ENCODE measurements around the gene PRSS38.
"Not testable (repeated sequence)": the region's sequence is repeated elsewhere in the genome, so short reads cannot be mapped to it uniquely, and the experiment has no call there.

PRSS38 gene

DNA sequence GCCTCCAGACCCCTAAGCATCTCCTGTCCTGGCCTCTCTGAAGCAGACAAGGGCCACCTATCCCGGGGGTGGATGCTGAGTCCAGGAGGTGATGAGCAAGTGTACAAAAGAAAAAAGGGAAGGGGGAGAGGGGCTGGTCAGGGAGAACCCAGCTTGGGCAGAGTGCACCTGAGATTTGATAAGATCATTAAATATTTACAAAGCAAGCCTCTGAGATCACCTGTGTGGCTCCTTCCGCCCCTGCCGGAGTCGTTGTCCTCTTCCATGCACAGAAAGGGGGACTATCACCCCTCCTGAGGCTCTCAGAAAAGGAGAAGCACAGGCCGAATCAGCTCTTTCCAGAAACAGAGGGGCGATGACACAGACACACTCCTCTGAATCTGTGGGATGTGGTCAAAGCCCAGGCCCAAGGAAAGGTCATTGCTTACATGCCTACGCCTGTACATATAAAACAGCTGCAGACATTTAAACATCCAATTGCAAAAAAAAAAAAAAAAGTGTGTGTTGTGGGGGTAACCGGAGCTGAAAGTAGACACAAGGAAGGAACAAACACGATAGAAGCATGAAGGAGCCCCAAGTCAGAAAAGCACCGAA lies 30.9 kb downstream of the PRSS38 start:
- FAIRE-seq = no peak

DNA sequence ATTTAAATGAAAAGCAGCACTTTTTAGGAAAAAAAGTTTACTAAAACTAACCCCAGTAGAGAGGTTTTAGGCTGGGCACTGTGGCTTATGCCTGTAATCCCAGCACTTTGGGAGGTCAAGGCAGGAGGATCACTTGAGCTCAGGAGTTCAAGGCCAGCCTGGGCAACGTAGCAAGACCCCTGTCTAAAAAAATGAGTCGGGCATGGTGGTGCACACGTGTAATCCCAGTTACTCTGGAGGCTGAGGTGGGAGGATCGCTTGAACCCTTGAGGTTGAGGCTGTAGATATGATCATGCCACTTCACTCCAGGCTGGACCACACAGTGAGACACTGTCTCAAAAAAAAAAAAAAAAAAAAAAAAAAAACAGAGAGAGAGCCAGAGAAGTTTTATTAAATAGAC lies 31.6 kb downstream of the PRSS38 start:
- not testable (repeated sequence) for FAIRE-seq

DNA sequence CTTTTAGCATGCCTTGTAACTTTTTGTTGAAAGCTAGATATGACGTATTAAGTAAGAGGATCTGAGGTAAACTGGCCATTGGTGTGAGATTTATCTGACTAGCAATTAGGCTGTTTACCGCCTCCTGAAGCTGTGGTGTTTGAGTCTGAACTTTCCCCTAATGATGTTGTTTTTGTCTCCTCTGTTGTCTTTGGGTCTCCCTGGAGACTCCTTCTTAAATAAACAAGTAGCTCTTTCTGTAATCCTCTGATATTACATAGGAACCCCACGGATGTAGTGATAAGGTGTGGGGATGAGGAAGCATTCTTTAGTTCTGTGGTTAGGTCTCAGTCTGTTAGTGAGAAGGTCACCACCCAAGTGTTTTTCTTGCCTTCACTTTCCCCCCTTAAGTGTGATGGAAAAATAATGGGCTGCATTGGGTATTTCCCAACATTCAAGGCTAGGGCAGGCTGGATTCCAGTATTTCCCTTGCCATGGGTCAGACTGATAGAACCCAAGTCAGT lies 33.0 kb downstream of the PRSS38 start:
- no peak for FAIRE-seq

DNA sequence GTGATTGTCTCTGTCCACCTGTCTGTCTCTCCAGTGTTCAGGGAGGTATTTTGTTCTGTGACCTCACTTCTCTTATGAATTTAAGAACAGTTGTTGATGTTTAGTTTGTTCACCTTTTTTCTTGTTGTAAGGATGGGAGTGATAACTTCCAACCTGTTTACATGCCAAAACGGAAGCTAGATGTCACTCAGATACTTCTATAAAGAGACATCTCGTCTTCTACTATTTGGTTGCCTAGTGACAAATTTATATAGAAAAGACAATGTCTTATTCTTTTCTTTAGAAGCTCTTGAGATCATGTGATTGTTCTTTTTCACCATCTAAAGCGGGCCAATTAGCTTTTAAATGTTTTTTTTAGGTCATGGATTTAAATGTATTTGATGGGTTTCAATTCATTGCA lies 33.8 kb downstream of the PRSS38 start:
- no peak for FAIRE-seq

GRCh38 chr1:227854189-227854588 lies 38.7 kb downstream of the PRSS38 start:
- no peak for FAIRE-seq

- FAIRE-seq = no peak
These were observed 40.2 kb downstream of the PRSS38 start for GRCh38 chr1:227855687-227856086.

GRCh38 chr1:227856147-227856858 lies 40.8 kb downstream of the PRSS38 start:
- FAIRE-seq = no peak

- no peak for FAIRE-seq
These were observed 49.4 kb downstream of the PRSS38 start for GRCh38 chr1:227864882-227865281.

- no peak for FAIRE-seq
These were observed 53.9 kb downstream of the PRSS38 start for GRCh38 chr1:227869279-227869842.

DNA sequence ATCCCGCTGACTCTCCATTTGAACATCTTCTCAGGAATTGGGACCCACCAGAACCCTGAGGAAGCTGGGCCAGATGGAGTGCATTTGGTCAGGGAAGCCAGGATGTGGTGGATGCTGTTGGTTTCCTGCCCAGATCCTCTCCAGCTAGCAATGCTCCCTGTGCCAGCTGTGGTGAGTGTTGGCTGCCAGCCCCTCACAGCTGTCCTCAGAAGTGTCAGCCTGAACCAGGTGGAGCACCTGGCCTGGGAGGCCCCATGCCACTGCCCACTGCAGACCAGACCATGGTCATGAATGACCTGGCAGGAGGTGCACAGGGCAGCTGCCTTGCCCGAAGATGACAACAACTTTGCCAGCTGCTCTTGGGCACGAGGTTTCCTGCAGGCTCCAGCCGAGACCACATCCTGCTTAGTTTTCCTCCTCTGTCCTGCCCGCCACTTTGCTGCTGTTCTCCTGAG lies 54.4 kb downstream of the PRSS38 start:
- no peak for FAIRE-seq

- no peak for FAIRE-seq
These were observed 54.9 kb downstream of the PRSS38 start for GRCh38 chr1:227870366-227870765.

DNA sequence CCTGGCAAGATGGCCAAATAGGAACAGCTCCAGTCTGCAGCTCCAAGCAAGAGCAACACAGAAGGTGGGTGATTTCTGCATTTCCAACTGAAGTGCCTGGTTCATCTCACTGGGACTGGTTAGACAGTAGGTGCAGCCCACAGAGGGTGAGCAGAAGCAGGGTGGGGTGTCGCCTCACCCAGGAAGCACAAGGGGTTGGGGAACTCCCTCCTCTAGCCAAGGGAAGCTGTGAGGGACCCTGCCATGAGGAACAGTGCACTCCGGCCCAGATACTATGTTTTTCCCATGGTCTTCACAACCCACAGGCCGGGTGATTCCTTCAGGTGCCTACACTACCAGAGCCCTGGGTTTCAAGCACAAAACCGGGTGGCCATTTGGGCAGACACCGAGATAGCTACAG lies 56.4 kb downstream of the PRSS38 start:
- FAIRE-seq = not testable (repeated sequence)

- not testable (repeated sequence) for FAIRE-seq
These were observed 62.3 kb downstream of the PRSS38 start for GRCh38 chr1:227877810-227878209.

- no peak for FAIRE-seq
These were observed 65.0 kb downstream of the PRSS38 start for GRCh38 chr1:227880342-227880924.

- no peak for FAIRE-seq
These were observed 67.6 kb downstream of the PRSS38 start for GRCh38 chr1:227883073-227883520.

DNA sequence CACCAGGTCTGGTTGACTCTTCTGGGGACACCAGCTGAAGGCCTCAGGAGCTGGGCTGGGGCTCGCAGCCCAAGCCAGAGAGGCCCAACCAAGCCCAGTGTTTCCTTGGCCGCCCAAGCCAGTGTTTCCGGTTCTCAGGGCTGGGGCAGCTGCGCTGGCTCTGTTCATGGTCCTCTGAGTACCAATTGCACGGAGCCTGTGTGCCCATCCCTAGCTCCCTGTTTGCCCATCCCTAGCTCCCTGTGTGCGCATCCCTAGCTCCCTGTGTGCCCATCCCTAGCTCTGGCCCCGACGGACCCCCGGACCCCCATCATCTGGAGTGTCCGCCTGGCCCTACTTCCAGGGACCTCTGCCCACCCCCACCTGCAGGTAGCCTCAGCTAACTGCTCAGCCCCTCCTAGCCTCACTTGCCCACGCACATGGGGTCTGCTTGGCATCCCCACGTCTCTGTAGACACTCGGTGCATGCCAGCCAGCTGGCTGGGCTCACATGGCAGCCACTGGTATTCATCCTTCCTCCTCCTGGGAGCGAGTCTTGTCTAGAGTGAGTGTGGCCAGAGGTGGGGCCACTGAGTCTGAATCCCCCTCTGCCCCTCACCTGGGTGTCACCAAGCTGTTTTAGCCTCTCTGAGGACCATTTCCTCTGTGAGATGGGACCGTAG lies 68.3 kb downstream of the PRSS38 start:
- no peak for FAIRE-seq

- FAIRE-seq = no peak
These were observed 69.1 kb downstream of the PRSS38 start for GRCh38 chr1:227884370-227885134.

GRCh38 chr1:227885135-227885647 lies 69.7 kb downstream of the PRSS38 start:
- no peak for FAIRE-seq

GRCh38 chr1:227885648-227886502 lies 70.4 kb downstream of the PRSS38 start:
- FAIRE-seq = no peak

DNA sequence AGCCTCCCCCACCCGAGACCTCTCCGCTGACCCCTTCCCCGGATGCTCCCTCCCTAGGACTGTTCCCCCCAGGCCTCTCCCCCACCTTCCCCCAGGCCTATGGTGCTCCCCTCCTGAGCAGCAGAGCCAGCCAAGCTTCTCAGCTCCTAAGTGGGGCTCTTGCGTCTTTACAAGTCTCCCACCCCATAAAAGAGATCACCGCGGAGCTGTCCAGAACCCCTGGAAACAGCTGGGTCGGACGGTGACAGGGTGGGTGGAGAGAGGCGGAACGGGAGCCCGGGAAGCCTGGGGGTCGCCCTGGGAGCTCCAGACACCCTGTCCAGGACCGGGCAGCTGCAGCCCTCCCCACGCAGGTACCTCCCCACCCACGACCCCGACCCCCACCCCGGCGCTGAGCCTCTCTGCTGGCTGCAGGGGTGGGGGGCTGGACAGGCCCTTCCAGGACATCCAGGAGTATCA lies 71.1 kb downstream of the PRSS38 start:
- FAIRE-seq = no peak

Data from A204.1 (cell line).